T-helper 2 cell treated with Interferon-gamma antibody and Interleukin-4, amounts not matched to agents 100 ng/mL and 5 ng/mL, for 36 hours (primary cell): ENCODE data around the gene DSCAML1. TPM values are rescaled to one million over a fixed set of nuclear protein-coding genes. Genes with fewer than 3 reads are reported as not detected.

Experiments
- intact Hi-C: fragments of 100-400 bp; cut with micrococcal nuclease; formaldehyde crosslinking; loops from one replicate; pipeline ENCODE4 v1.15.1; 2023
- total RNA-seq: library from RNA; stranded (reverse); gene quantifications from 2 replicates; pipeline ENCODE4 v1.2.3, GENCODE V29; 2022

The DSCAML1 gene
- total RNA-seq, 1 donor from 2014 or later, result 0.05 TPM

- intact Hi-C loops, result no loop called here
Observed at GRCh38 chr11:117701781-117702180, 95.2 kb downstream of the DSCAML1 start.

GRCh38 chr11:117700551-117700950, 96.5 kb downstream of the DSCAML1 start:
- intact Hi-C loops, result no loop called here

GRCh38 chr11:117697319-117697718, 99.7 kb downstream of the DSCAML1 start:
- intact Hi-C loops, result no loop called here

- intact Hi-C loops, result no loop called here
Observed at GRCh38 chr11:117696540-117696939, 100.5 kb downstream of the DSCAML1 start.

- intact Hi-C loops, result no loop called here
Observed at GRCh38 chr11:117693344-117693743, 103.7 kb downstream of the DSCAML1 start.

GRCh38 chr11:117691516-117691915, 105.5 kb downstream of the DSCAML1 start:
- intact Hi-C loops, result no loop called here

GRCh38 chr11:117691218-117691514, 105.8 kb downstream of the DSCAML1 start:
- intact Hi-C loops, result no loop called here

GRCh38 chr11:117690484-117691217, 106.4 kb downstream of the DSCAML1 start:
- intact Hi-C loops, result no loop called here

GRCh38 chr11:117688255-117688797, 108.7 kb downstream of the DSCAML1 start:
- intact Hi-C loops, result no loop called here

- intact Hi-C loops, result no loop called here
Observed at GRCh38 chr11:117687776-117688175, 109.2 kb downstream of the DSCAML1 start.

GRCh38 chr11:117686711-117687110, 110.3 kb downstream of the DSCAML1 start:
- intact Hi-C loops, result no loop called here

GRCh38 chr11:117685566-117685965, 111.5 kb downstream of the DSCAML1 start:
- intact Hi-C loops, result no loop called here

GRCh38 chr11:117684731-117685130, 112.3 kb downstream of the DSCAML1 start:
- intact Hi-C loops, result no loop called here

GRCh38 chr11:117684111-117684510, 112.9 kb downstream of the DSCAML1 start:
- intact Hi-C loops, result no loop called here

GRCh38 chr11:117681438-117681837, 115.6 kb downstream of the DSCAML1 start:
- intact Hi-C loops, result no loop called here

- intact Hi-C loops, result no loop called here
Observed at GRCh38 chr11:117679461-117679860, 117.6 kb downstream of the DSCAML1 start.

GRCh38 chr11:117678658-117679406, 118.2 kb downstream of the DSCAML1 start:
- intact Hi-C loops, result no loop called here

GRCh38 chr11:117677729-117678310, 119.2 kb downstream of the DSCAML1 start:
- intact Hi-C loops, result no loop called here

GRCh38 chr11:117676501-117676900, 120.5 kb downstream of the DSCAML1 start:
- intact Hi-C loops, result no loop called here

- intact Hi-C loops, result no loop called here
Observed at GRCh38 chr11:117673602-117674001, 123.4 kb downstream of the DSCAML1 start.

- intact Hi-C loops, result no loop called here
Observed at GRCh38 chr11:117671370-117671769, 125.6 kb downstream of the DSCAML1 start.

- intact Hi-C loops, result no loop called here
Observed at GRCh38 chr11:117670924-117671323, 126.1 kb downstream of the DSCAML1 start.
